C4-2B (cell line): ENCODE measurements around the gene GDF11.

ENCODE experiments used
- CTCF ChIP-seq: fragments of 450-650 bp; conservative IDR thresholded peaks from 2 replicates; pipeline ENCODE4 v1.5.1; 2017; ENCODE audit warnings: mild to moderate bottlenecking
- ZFX ChIP-seq: fragments of 450-650 bp; IDR thresholded peaks from 2 replicates; pipeline ENCODE4 v1.6.1; 2017

GRCh38 chr12:55702861-55703260 lies 40.1 kb upstream of the GDF11 start:
- TF ChIP-seq CTCF (no peak), ZFX (no peak)
